Measurements from ENCODE around the gene WDR49.

WDR49 gene

GRCh38 chr3:167653760-167654159 lies at the start of gene WDR49:
Gene WDR49 (minus strand): TSS chr3:167653942. CDS start chr3:167653425, 517 bp downstream.
- no peak for DNase-seq (ENCODE audit: extremely low read depth in 1 of 2, low read depth in 1 of 2)

DNA sequence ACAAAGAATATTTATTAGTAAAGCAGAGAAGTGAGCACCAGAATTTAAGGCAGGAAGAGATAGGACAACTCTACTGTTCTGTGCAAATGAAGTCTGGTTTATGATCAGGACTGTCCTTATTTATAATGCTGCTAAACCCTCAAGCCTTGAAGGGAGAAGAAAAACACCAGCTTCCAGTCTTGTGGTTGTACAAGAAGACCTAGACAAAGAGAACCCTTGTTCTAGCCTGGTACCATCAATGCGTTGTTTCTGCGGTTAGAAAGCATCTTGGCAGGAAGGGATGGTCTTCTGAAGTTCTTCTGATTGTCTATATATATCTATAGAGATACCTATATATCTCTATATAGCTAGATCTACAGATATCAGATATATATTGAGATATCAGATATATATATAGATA lies 47.2 kb upstream of the WDR49 start:
- DNase-seq (ENCODE audit: extremely low read depth in 1 of 2, low read depth in 1 of 2) = no peak

GRCh38 chr3:167700046-167700445 lies 46.3 kb upstream of the WDR49 start:
- DNase-seq (ENCODE audit: extremely low read depth in 1 of 2, low read depth in 1 of 2) = no peak

GRCh38 chr3:167694121-167694520 lies 40.4 kb upstream of the WDR49 start:
- no peak for DNase-seq (ENCODE audit: extremely low read depth in 1 of 2, low read depth in 1 of 2)

DNA sequence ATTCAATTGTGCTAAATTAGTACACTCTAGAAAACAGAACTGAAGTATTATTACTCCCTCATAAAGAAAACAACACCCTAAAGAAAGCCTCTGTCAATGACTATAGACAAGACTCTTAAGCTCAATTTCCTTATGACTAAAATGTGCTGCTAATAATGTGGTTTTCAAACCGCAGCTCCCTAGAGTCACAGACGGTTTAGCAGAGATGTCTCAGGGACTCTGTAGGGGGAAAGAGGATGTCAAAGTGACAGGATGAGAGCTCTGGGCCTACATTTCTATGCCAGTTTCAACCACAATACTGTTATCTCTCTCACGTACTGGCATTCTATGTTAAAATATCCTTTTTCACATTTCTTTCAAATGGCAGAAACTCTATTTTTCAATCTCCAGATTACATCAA lies 37.6 kb upstream of the WDR49 start:
- DNase-seq (ENCODE audit: extremely low read depth in 1 of 2, low read depth in 1 of 2) = peak in 1 of 2 donors; percentile 11

DNA sequence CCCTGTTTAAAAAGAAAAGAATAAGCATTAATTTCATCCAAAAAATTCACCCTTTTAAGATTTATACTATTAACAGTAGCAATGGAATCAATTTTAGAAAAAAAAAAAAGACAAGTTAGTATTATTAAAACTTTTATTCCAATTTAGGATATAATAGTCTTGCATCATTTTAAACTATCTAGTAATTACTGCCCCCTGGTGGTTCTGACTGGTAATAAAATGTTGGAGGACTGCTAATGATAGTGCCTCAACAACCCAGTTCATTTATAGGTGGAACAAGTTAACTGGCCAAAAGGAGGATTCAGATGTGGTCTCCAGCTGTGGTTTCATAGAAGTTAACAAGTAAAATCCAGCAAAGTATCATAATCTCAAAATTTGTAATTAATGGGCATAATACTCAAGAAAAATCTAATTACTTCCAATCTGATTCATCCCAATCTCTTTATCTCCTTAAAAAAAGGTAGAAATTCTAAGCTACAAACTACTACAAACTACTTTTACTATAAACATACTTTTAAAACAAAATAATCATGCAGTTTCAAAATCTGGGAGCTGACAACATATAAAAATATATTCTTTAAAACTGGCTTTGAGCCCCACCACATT lies 30.7 kb upstream of the WDR49 start:
- DNase-seq (ENCODE audit: extremely low read depth in 1 of 2, low read depth in 1 of 2) = peak in 1 of 2 donors; percentile 4

GRCh38 chr3:167679526-167679925 lies 25.8 kb upstream of the WDR49 start:
- no peak for DNase-seq (ENCODE audit: extremely low read depth in 1 of 2, low read depth in 1 of 2)

- no peak for DNase-seq (ENCODE audit: extremely low read depth in 1 of 2, low read depth in 1 of 2)
Observed at GRCh38 chr3:167675848-167676247, 22.1 kb upstream of the WDR49 start.

- no peak for DNase-seq (ENCODE audit: extremely low read depth in 1 of 2, low read depth in 1 of 2)
Observed at GRCh38 chr3:167673221-167673620, 19.5 kb upstream of the WDR49 start.

DNA sequence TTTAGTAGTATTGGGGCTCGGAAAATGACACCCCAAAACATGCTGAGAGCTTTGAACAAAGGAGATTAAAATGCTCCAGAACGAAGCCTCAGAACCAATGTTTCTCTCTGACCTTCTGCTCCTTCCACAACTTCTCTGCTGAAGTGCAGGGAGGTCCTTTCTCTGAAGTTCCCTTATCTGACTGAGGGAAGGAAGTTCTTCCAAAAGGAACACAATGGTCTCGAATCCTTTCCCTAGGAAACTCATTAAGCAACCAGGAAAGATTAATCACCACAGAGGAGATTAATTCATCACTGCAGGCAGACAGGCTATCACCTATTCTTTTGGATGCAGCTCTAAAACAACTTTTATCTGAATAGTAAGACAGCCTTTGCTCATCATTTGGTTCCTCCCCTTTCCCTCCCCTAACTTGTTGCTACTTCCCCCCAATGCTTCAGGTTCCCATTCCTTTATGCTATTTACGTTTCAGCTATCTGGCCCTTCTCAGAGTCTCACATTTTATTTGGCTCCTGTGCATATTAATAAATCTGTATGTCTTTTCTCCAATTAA lies 18.2 kb upstream of the WDR49 start:
- no peak for DNase-seq (ENCODE audit: extremely low read depth in 1 of 2, low read depth in 1 of 2)

GRCh38 chr3:167669699-167670098 lies 16.0 kb upstream of the WDR49 start:
- DNase-seq (ENCODE audit: extremely low read depth in 1 of 2, low read depth in 1 of 2) = no peak

- DNase-seq (ENCODE audit: extremely low read depth in 1 of 2, low read depth in 1 of 2) = no peak
Observed at GRCh38 chr3:167668651-167669050, 14.9 kb upstream of the WDR49 start.

DNA sequence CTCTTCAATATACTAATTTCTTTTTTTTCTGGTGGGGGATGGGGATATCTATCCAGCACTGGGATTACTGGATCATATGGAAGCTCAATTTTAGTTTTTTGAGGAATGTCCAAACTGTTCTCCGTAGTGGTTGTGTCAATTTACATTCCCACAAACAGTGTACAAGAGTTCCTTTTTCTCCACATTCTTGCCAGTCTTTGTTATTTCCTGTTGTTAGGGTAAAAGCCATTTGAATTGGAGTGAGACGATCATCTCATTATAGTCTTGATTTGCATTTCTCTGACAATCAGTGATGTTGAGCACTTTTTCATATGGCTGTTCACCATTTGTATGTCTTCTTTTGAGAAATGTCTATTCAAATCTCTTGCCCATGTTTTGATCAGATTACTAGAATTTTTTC lies 12.8 kb upstream of the WDR49 start:
- no peak for DNase-seq (ENCODE audit: extremely low read depth in 1 of 2, low read depth in 1 of 2)

GRCh38 chr3:167662919-167663400 lies 9.2 kb upstream of the WDR49 start:
- DNase-seq (ENCODE audit: extremely low read depth in 1 of 2, low read depth in 1 of 2) = no peak

DNA sequence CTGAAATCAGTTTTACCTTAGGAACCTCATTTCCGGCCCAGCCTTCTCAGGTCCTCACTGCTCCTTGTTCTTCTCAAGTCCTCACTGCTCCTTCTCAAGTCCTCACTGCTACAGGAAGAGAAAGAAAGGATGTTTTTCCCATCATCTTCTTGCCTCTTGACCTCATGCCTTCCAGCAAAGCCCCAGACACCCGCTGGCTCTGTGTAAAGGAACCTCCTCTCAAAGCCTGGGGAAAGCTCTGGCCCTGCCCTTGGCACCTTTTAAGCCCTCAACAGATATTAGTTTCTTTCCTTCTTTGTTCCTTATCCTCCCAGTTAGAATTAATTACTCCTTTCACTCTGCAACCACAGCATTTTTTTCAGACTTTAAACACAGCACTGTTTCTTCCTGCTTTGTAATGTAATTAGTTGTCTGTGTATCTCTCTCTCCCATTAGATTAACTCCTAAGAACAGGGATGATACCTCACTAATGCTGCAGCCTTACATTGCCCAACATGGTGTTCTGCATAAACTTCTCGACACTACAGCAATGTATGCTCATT lies 4.0 kb upstream of the WDR49 start:
- DNase-seq (ENCODE audit: extremely low read depth in 1 of 2, low read depth in 1 of 2) = no peak

GRCh38 chr3:167656821-167657220 lies 3.1 kb upstream of the WDR49 start:
- DNase-seq (ENCODE audit: extremely low read depth in 1 of 2, low read depth in 1 of 2) = no peak

- DNase-seq (ENCODE audit: extremely low read depth in 1 of 2, low read depth in 1 of 2) = no peak
Observed at GRCh38 chr3:167653155-167653554, 587 bp downstream of the WDR49 start.

DNA sequence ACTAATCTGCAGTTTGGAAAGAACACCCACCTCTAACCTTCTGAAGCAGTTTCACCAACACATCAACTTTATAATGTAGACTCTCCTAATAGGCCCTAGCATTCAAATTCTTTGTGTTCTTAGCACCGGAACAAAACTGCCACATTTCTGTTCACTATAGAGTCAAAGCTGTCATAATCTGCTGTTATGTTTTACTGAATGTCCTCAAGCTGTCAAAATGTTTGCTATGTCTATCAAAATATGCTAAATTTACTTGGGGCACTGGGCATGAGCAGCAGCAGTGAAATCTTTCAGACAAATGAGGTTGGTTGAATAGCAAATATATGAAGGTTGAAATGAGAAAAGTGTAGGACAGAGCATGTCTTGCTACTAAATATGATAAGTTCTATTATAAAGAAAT lies 1.9 kb downstream of the WDR49 start:
- no peak for DNase-seq (ENCODE audit: extremely low read depth in 1 of 2, low read depth in 1 of 2)

DNA sequence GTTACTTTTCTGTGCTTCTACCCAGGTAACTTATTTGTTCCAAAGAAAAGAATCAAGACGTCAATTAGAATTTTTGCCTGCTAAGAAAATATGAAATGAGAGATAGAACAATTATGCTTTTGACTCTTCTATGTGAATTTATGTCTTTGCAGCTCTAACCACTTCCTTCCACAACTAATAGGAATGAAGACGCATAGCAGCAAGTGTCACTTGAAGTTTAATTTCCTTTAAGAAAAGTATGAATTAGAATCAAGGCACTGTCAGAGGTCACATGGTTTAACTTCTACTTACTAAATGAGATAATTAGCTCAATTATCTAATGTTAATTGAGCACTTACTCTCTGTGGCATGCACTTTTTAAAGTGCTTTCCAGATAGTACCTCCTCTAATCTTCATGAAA lies 3.3 kb downstream of the WDR49 start:
- DNase-seq (ENCODE audit: extremely low read depth in 1 of 2, low read depth in 1 of 2) = no peak

GRCh38 chr3:167649746-167650145 lies 4.0 kb downstream of the WDR49 start:
- DNase-seq (ENCODE audit: extremely low read depth in 1 of 2, low read depth in 1 of 2) = no peak

DNA sequence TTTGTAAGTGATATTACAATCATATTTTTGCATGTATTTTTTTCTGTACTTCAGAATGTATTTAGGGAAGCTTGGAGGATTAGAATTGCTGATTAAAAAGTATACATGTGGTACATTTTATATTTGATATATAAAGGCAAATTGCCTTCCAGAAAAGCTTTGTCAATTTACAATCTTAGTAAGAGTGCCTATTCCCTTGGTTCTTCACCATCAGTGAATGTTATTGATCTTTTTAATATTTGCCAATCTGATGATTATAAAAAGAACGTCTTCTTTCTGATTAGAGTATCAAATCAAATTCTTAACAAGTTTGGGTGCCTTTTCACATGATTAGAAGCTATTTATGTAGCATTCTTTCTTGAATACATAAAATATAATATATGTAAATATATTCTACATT lies 9.1 kb downstream of the WDR49 start:
- DNase-seq (ENCODE audit: extremely low read depth in 1 of 2, low read depth in 1 of 2) = no peak

DNA sequence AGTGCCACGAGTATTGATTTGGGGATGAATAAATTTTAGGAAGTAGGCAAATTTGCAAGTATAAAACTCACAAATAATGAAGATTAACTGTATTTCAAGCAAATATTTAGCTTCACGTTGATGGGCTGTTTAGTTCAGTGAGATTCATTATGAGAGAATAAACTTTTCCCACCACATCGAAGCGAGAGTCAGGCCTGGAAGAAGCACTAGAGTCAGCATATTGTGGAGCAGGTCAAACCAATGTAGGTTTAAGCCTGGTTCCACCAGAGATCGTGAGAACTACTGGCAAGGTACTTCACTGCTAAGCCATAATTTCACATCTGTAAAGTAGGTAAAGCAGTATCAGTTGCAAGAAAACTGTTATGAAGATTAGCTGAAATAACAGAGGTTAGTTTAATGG lies 22.3 kb downstream of the WDR49 start:
- no peak for DNase-seq (ENCODE audit: extremely low read depth in 1 of 2, low read depth in 1 of 2)

GRCh38 chr3:167626490-167626889 lies 27.3 kb downstream of the WDR49 start:
- DNase-seq (ENCODE audit: extremely low read depth in 1 of 2, low read depth in 1 of 2) = no peak
